NB4 (cell line): ENCODE data around the gene PTPRG.

Source experiments
- DNase-seq: peaks from one replicate; pipeline ENCODE4 v3.0.0; 2010; ENCODE audit warnings: low read depth
- H3K4me3 ChIP-seq: one replicate; pipeline ENCODE4 v1.5.1; 2011; ENCODE audit warnings: mild to moderate bottlenecking, low read depth, low read length, moderate library complexity
- CTCF ChIP-seq: IDR thresholded peaks from one replicate; pipeline ENCODE4 v1.5.1; 2012; ENCODE audit warnings: low read depth, low read length
- MAX ChIP-seq: IDR thresholded peaks from 2 replicates; pipeline ENCODE4 v1.6.1; 2011; ENCODE audit warnings: low read depth, low read length
- MYC ChIP-seq: IDR thresholded peaks from 2 replicates; pipeline ENCODE4 v1.6.1; 2011; ENCODE audit warnings: low read depth, low read length
- POLR2A ChIP-seq: IDR thresholded peaks from 2 replicates; pipeline ENCODE4 v1.6.1; 2011; ENCODE audit warnings: mild to moderate bottlenecking; ENCODE audit not compliant: insufficient read length; ENCODE audit errors: extremely low read depth

PTPRG gene

GRCh38 chr3:61965770-61966131 lies 404.4 kb downstream of the PTPRG start:
- no peak overlapping the region for H3K4me3 ChIP-seq
- no peak for DNase-seq
- TF ChIP-seq MYC (no peak), CTCF (no peak), POLR2A (no peak)

- DNase-seq, result no peak
- H3K4me3 ChIP-seq, result no peak overlapping the region
- TF ChIP-seq MYC (no peak), CTCF (no peak)
Observed at GRCh38 chr3:61966200-61966599, 404.8 kb downstream of the PTPRG start.

GRCh38 chr3:61967019-61967418 lies 405.6 kb downstream of the PTPRG start:
- TF ChIP-seq POLR2A (no peak), CTCF (no peak), MYC (no peak), MAX (no peak)
- DNase-seq, result no peak
- no peak overlapping the region for H3K4me3 ChIP-seq

GRCh38 chr3:61967937-61968336 lies 406.6 kb downstream of the PTPRG start:
- no peak for DNase-seq
- H3K4me3 ChIP-seq, result no peak overlapping the region
- no peak for TF ChIP-seq POLR2A
- no peak for TF ChIP-seq MAX
- no peak for TF ChIP-seq CTCF
- no peak for TF ChIP-seq MYC

GRCh38 chr3:61974662-61975061 lies 413.3 kb downstream of the PTPRG start:
- no peak overlapping the region for H3K4me3 ChIP-seq
- TF ChIP-seq CTCF, result no peak
- no peak for TF ChIP-seq MYC
- TF ChIP-seq MAX, result no peak
- TF ChIP-seq POLR2A, result no peak
- DNase-seq, result no peak

- no peak for DNase-seq
- no peak overlapping the region for H3K4me3 ChIP-seq
- no peak for TF ChIP-seq MYC
- no peak for TF ChIP-seq MAX
- TF ChIP-seq POLR2A, result no peak
- no peak for TF ChIP-seq CTCF
Observed at GRCh38 chr3:61975199-61975598, 413.8 kb downstream of the PTPRG start.
